Measurements from ENCODE around the gene AMDHD2.

Gene AMDHD2

DNA sequence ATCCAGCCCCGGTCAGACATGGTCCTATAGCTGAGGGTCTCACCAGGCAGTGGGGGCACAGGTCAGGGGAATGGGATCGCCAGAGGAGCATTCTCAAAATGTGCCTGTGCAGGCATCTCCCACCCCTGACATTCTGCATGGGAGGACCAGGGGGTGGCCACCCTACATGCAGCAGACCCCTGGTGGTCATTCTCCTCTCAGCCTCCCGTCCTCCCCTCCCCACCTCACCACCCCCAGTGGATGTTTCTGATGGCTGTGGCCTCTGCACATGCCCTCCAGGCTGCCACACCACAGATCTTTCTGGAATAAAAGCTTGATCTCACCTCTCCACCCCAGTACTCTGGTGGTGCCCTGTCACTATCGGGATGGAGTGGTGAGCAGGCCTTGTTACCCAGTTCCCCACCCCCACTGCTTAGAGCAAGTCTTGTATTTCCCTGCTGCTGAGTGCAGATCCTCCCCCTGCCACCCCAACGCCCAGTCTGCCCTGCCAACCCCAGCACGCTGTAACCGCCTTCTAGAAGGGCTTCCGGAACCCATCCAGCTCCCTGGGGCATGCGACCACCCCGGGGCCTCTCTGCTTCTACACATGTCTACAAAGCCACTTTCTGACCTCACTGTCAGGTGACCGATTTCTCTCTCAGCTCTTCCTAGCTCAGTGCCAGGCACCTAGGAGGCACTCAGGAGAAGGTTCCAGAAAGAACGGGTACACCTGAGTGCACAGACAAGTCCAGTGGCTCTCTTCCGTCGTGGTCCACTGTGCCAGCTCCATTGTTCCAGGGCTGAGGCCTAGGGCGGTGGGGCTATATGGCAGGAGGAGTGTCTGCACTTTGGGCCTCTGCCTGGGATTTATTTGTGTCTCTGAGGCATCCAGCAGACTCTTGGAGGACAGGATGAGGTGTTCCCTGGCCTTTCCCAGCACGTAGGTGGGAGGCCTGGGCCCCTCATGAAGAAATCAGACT is 36.0 kb upstream of the AMDHD2 start:
- no peak for DNase-seq (ENCODE audit: low spot score)

DNA sequence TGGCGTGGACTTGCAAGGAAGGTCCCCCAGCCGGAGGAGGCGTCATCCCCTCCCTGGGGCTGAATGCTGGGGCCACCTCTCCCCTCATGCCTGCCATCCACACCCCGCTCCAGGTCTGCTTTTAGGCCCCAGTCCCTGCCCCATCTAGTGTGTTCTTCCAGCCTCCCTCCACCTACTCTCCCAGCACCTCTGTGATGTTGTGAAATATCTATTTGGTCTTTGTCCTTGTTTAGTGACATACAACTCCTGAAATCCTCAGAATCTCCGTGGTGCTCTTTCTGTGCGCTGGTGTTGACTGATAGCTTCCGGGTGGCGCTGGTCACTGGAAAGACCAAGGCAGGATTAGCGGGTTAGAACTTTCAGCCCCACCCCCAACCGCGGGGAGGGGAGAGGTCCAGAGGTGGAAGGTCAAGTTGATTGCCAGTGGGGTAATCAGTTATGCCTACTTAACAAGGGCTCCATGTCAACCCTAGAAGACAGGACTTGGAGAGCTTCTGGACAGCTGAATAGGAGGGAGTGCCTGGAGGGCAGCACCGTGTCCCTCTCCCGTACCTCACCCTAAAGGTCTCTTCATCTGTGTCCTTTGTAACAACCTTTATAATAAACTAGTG is 35.2 kb upstream of the AMDHD2 start:
- no peak for DNase-seq (ENCODE audit: low spot score)

DNA sequence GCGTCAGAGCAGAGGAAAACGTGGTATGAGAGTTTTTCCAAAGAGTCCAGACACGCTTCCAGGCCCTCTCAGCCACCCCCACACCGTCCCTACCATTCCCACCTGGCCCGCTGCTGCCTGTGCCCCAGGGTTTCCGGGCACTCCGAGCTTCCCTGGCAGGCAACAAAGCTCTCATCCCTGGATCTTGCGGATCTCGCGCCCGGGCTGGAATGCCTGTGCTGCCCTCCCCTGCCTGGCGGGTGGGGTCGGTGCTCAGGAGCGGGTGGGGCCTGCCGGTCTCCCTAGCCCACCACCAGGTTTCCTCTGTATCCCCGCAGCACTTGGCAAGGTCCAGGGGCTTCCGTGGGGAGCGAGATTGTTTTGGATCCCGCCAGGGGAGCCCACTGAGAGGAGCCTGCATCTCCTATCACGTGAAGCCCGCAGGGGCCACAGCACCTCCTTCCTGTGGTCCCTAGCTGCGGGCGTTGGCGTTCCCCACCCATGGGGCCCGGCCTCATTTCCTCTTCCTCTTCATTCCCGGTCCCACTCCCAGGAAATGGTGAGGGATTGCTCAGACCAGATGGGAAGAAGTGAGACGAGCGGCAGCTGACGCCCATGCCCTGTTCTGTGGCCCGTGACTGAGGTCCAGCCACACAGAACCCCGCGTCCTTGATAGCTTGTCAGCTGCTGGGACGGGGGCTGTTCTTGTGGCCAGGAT is 34.2 kb upstream of the AMDHD2 start:
- no peak for DNase-seq (ENCODE audit: low spot score)

- DNase-seq (ENCODE audit: low spot score) = peak; percentile 83
These were observed 33.3 kb upstream of the AMDHD2 start for GRCh38 chr16:2486645-2487516.

DNA sequence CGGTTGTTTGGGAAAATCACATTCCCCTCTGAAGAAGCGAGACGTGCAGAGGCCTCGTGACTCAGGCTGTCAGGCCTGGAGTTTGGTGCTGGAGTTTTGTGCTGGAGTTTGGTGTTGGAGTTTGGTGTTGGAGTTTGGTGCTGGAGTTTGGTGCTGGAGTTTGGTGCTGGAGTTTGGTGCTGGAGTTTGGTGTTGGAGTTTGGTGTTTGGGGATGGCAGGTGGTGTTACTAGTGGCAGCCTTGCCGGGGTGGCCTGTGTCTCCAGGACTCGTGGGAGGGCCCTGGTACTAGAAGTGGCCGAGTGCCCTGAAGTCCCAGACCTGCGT is 32.7 kb upstream of the AMDHD2 start:
- no peak for DNase-seq (ENCODE audit: low spot score)

DNA sequence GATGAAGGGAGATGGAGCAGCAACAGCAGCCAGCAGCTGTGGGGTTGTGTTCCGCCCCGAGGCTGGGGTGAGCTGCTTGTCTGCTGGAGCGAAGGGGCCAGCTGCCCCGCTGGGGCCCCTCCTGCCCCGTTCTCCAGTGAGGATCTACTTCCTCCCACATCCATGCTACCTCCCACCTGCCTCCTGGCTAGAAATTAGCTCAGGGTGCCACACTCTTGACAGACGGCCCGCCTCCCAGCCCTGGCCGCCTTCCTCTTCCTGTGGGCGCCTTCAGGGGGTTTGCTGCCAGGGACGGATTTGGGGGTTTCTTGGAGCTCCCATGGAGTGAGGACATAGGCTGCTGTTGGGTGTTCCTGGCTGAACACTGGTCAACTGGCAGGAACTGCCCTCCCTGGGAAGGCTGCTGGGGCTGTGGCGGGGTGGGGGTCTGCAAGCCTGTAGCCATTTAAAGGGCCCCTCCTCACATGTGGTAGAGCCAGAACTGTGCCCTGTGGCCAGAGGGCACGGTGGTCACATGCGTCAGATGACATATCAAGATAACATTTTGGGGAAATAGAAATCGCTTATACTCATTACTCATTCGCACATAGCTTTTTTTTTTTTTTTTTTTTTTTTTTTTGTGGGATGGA is 32.2 kb upstream of the AMDHD2 start:
- DNase-seq (ENCODE audit: low spot score) = no peak

DNA sequence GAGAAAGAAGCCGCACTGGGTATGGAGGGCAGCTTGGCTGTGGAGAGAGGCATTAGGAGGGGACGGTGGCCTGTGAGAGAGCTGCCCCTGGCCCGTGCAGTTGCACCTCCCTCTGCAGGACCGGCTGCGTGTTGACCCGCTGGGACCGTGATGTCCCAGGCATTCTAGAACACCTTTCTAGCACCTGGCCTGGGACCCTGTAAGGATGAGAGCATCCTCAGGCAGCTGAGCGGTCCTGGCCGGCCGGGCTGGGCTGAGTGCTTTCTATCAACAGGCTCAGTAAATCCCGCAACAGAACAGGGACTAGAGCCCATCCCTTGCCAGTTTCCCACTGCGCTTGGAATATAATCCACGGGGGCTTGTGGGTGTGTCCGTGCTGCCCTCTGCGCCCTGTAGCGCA is 30.6 kb upstream of the AMDHD2 start:
- no peak for DNase-seq (ENCODE audit: low spot score)

- DNase-seq (ENCODE audit: low spot score) = no peak
These were observed 29.7 kb upstream of the AMDHD2 start for GRCh38 chr16:2490190-2491105.

GRCh38 chr16:2492292-2492691 is 27.9 kb upstream of the AMDHD2 start:
- DNase-seq (ENCODE audit: low spot score) = no peak

- no peak for DNase-seq (ENCODE audit: low spot score)
These were observed 26.6 kb upstream of the AMDHD2 start for GRCh38 chr16:2493605-2494004.

DNA sequence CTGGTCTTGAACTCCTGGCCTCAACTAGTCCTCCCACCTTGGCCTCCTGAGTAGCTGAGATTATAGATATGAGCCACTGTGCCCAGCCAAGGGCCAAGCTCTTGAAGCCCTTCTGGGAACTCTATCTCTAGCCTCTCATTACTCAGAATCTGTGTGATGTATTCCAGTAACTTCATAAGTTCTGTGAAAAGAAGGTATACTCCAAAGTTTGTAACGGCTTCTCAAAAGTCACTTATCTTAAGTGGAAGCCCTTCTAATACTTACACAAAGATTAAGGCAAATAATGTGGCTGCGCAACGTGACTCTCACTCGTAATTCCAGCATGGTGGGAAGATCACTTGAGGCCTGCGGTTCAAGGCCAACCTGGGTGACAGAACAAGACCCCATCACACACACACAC is 25.6 kb upstream of the AMDHD2 start:
- DNase-seq (ENCODE audit: low spot score) = no peak

- DNase-seq (ENCODE audit: low spot score) = no peak
These were observed 25.1 kb upstream of the AMDHD2 start for GRCh38 chr16:2495041-2495440.

DNA sequence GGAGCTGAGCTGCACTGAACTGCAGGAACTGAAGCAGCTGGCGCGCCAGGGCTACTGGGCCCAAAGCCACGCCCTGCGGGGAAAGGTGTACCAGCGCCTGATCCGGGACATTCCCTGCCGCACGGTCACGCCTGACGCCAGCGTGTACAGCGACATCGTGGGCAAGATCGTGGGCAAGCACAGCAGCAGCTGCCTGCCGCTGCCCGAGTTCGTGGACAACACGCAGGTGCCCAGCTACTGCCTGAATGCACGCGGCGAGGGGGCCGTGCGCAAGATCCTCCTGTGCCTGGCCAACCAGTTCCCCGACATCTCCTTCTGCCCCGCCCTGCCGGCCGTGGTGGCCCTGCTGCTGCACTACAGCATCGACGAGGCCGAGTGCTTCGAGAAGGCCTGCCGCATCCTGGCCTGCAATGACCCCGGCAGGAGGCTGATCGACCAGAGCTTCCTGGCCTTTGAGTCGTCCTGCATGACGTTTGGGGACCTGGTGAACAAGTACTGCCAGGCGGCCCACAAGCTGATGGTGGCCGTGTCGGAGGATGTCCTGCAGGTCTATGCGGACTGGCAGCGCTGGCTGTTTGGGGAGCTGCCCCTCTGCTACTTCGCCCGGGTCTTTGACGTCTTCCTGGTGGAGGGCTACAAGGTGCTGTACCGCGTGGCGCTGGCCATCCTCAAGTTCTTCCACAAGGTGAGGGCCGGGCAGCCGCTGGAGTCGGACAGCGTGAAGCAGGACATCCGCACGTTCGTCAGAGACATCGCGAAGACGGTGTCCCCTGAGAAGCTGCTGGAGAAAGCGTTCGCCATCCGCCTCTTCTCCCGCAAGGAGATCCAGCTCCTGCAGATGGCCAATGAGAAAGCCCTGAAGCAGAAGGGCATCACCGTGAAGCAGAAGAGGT is 23.7 kb upstream of the AMDHD2 start:
- no peak for DNase-seq (ENCODE audit: low spot score)

GRCh38 chr16:2497116-2497630 is 23.0 kb upstream of the AMDHD2 start:
- DNase-seq (ENCODE audit: low spot score) = no peak

DNA sequence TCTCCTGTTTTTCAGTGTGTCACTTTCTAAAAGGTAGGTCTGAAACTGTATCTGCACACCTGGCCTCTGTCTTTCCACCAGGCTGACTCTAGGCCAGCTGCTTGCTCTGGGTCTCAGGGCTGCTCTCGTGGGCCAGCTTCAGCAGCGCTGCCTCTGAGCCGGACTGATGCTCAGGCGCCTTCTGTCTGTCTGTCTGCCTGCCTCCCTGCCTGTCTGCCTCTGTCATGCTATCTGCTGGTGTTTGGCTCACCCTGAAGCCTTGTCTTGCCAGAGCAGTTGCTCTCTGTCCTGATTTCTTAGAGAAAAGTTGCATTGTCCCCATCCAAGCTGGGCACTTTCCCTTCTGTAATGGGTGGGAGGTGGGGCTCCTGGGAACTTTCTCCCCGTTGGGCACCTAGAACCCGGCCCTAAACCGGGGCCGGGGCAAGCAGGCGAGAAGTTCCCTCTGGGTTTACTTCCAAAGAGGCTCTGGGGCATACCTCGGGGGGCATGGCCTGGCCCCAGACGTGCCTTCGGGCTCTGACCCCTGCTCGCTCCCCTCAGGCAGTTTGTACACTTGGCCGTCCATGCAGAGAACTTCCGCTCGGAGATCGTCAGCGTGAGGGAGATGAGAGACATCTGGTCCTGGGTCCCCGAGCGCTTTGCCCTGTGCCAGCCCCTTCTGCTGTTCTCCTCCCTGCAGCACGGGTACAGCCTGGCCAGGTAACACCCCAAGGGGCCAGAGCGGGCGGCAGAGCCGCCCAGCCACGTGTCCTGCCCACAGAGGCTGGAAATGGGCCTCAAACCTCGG is 22.3 kb upstream of the AMDHD2 start:
- DNase-seq (ENCODE audit: low spot score) = no peak

DNA sequence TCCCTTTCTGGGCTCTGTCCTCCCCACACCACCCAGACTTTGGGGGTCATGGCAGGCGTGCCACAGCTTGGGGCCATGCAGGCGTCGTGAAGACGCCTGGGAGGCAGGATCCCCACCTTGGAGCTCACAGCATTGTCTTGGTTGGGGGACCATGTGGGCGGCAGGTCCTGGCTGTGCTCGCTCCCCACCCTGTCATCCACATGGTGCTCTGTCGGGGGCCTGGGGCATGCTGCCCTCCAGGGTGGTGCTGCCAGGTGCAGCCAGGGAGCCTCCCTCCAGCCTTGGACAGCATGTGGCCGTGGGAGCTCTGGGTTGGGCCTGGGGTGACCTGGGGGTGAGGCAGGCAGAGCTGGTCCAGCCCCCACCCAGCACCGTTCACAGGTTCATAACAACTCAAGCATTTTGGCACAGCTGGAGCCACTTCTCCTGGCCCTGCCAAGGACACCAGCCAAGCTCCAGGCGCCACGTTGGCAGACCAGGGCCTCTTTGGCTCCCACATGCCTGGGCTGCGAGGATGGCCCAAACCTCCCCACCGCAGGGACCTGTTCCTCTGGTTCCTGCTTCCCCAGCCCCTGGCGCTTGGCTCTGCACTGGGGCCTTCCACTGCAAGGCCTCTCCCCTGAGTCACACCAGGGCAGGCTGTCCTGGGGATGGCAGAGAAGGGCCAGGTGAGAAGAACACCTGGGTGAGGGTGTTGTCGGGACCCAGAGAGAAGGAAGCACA is 21.5 kb upstream of the AMDHD2 start:
- no peak for DNase-seq (ENCODE audit: low spot score)

DNA sequence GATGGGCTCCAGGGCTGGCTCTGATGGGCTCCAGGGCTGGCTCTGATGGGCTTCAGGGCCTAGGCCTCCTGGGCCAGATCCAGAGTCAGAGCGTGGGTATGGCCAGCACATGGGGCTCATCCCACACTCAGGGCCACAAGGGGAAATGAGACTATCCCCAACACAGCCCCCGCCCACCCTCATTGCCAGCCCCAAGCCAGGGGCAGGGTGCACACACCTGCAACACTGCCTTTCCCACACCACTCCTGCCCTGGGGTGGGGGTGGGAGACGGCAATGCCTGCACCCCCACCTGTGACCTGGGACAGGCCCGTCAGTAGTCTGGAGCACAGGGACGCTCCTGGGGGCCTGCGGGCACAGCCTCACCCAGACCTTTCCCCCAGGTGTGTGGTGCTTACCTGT is 20.7 kb upstream of the AMDHD2 start:
- no peak for DNase-seq (ENCODE audit: low spot score)
